ELF-1 (cell line): ENCODE data around the gene RPL12.
"Not testable (repeated sequence)": the region's sequence is repeated elsewhere in the genome, so short reads cannot be mapped to it uniquely, and the experiment has no call there.

Experiments used
- DNase-seq: peaks from one replicate; pipeline ENCODE4 v3.0.0-alpha.2; 2016; ENCODE audit warnings: low read depth, low spot score

The RPL12 gene

DNA sequence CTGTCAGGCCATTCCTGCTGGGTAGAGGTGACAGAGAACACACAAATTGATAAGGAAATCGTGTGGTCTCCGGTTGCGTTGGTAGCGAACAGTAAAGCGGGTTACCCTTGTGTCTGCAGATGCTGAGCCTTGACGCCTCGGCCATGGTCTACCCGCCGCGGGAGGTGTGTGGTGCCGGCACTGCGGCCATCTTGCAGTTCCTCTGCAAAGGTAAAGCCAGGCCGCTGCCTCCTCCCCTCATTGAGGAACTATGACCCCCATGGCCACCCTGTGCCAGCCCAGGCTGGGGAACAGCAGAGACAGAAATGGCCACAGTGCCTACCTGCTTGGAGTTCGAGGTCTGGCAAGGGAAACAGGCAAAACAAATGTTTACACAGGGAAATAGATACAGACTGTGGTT lies 16.4 kb upstream of the RPL12 start:
- DNase-seq: no peak

DNA sequence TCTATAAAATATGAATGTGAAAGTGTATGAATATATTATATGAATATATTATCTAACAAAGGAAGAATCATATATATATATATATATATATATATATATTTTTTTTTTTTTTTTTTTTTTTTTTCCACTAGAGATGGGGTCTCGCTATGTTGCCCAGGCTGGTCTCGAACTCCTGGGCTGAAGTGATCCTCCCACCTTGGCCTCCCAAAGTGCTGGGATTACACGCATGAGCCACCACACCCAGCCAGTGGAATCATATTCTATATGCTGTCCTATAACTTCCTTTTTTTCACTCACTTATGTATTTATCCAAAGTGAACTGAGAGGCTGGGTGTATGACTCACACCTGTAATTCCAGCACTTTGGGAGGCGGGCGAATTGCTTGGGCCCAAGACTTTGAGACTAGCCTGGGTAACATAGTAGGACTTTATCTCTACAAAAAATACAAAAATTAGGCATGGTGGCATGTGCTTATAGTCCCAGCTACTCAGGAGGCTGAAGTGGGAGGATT lies 15.3 kb upstream of the RPL12 start:
- DNase-seq: not testable (repeated sequence)

DNA sequence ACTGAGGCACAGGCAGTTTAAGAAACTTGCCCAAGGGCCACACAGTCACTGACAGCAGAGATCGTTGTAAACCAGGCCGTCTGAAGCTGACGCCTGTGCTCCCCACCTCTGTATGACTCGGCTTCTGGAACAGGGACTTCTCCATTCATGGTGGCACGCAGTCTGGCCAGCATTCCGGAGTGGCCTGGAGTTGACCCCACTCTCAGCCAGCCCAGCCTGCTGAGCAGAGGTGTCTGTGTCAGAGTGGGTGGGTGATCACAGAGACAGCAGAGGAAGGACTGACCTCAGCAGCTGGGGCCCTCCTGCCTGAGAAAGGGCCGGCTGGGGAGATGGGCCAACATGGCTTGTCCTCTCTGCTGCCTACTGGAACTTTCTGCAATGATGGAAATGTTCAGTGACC lies 12.7 kb upstream of the RPL12 start:
- DNase-seq: peak; percentile 48

DNA sequence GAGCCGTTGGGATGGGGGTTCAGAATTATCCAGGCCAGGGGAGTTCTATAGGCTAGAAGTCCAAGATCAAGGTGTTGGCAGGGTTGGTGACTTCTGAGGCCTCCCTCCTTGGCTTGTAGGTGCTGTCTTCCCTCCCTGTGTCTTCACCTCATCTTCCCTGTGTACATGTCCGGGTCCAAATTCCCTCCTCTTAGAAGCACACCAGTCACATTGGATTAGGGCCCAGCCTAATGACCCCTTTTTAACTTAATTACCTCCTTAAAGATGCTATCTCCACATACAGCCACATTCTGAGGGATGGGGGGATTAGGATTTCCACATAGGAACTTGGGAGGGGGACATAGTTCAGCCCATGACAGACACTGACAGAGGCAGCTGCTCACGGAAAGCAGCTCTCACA lies 12.2 kb upstream of the RPL12 start:
- DNase-seq: no peak

DNA sequence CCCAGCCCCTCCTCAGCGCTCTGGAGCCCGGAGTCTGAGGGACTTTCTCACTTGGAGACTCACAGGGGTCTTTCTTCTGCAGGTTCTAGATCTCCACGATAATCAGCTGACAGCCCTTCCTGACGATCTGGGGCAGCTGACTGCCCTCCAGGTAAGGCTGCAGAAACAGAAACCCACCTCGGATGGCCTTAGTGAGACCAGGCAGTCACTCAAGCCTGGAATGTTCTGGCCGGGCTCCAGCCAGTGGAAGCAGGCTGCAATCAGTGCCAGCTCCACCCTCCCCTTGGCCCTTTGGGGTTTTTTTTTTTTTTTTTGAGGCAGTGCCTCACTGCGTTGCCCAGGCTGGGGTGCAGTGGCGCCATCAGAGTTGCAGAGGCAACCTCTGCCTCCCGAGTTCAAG lies 7.7 kb upstream of the RPL12 start:
- DNase-seq: no peak

DNA sequence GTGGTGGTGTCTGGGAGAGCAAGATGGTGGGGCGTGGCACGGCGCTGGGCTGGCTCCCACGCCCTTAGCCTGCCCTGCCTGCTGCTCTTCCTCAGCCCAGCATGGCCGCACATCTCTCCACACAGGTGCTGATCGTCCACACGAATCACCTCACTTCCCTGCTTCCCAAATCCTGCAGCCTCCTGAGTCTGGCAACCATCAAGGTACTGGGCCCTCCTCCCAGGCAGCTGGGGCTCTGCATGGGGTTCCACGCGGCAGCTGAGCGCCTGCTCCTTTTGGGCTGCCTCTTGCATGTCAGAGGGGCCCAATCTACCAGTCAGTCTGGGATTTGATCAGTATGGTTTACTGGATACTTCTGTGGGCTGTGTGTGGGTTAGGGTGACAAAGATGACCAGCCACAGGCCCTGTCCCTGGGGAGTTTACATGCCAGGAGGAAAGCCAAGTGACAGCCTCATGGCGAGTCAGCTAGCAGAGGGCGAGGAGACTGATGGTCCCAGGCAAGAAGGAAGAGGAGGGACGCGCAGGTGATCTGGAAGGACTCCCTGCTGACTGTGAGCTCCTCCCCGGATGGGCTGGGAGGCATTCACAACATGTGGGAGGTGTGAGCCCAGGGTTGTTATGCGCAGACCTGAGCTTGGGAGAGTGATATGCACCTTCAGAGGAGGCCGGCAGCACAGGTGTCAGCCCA lies 6.1 kb upstream of the RPL12 start:
- peak; percentile 60 for DNase-seq

DNA sequence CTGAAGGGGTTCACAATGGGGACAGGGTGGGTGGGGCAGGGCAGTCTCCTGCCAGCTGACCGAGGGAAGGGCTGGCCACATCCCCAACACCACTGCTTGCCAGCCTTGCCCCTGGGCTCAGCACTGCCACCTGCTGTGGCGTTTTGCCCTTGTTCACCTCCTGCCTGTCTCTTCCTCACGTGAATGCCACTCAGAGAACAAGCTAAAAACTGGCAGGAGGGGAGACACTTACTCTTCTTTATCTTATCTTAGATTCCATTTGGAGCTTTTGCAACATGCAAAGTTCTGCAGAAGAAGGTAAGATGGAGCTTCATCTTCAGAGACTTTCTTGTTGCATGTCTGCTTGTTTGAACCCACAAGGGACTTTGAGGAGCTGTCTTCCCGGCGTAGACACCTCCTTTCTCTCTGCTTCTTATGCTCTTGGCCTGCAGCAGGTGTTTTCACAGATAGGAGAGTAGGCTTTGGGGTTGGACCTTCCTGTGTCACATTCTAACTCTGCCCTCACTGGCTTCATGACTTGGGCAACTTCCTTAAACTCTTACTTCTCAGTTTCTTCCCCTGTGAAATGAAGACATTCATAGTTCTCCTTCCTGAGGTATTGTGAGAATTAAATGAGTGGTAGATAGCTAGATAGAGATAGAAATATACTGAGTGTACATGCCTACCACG lies 4.3 kb upstream of the RPL12 start:
- no peak for DNase-seq

DNA sequence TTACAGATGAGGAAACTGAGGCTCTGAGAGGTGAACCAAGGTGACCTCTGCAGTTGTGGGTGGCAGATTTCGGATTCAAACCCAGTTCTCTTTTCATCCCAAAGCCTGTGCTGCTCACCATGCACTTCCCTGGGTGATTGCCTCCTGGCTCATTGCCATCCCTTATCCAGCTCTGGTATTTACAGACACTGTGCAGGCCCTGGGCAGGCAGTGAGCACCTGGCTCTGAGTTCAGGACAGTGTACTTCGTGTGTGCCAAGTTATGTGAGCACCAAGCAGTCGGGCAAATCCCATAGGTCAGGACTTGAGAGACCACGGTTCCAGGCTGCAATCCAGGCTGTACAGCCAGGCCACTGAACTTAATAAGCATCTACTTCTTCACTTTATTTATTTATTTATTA lies 1.5 kb upstream of the RPL12 start:
- DNase-seq: no peak

DNA sequence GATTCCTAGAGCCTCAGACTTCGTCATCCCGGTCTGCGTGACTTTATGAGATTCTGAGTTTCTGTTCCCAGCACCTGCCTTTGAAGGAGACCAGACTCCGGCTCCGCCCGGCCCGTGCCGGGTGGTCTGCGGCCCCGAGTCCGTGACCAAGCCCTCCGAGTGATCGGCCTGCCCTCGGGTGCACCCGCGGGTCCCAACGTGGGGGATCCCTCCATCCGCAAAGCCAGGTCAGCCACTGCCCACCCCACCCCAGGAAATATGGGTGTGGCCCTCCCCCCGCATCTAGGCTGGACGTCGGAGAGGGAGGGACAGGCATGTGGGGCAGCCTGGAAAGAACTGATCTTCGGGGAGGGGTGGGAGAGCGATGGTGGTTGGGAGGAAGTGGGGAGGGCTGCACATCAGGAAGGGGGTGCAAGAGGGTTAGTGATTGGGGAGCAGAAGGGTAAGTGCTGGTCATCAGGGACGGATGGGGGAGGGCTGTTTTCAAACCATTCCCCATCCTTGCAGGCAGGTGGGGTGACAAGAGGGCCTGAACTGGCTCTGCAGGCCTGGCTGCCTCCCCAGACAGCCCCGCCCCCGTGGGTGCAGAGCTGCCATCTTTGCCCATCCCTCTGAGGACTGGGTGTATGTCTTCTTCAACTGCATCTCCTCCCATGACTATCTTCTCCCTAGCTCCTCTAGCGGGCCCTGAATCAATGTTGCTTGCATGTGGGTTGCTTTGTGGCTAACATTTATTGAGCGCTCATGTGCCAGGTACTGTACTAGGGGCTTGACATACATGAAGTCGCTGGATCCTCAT lies 851 bp upstream of the RPL12 start:
- DNase-seq: no peak

DNA sequence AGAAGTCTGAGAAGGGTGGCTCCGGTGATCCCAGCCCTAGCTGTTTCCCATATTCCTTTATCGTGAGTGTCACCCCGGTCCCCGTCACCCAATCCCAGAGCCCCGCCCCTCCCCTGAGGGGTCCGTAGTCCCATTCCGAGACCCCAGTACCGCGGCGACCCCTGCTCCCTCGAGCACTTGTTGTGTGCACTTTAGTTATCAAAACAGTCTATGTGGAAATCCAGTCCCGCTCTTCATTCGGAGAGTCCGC lies 327 bp upstream of the RPL12 start:
- DNase-seq: no peak

DNA sequence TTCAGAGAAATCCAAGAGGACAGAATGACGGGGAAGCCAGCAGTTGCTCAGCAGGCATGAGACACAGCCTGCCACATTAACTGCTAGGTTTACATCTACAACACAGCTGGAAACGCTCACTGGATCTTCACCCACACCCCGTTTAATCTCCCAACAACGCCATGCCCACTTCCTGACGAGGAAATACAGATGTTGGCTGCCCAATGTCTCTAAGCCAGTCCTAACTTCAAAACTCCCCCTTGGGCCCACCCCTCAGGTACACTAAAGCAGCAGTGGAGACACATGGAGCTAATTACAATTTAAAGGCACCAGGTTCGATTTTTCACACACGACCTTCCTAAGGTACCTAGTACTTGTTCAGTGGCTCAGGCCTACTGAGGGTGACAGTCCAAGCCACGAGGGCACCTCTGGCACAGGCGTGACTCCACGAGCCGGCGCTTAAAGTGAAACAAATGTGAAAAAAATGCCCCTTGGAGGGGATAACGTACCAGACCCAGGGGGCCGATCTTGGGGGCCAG lies 904 bp downstream of the RPL12 start:
- no peak for DNase-seq

DNA sequence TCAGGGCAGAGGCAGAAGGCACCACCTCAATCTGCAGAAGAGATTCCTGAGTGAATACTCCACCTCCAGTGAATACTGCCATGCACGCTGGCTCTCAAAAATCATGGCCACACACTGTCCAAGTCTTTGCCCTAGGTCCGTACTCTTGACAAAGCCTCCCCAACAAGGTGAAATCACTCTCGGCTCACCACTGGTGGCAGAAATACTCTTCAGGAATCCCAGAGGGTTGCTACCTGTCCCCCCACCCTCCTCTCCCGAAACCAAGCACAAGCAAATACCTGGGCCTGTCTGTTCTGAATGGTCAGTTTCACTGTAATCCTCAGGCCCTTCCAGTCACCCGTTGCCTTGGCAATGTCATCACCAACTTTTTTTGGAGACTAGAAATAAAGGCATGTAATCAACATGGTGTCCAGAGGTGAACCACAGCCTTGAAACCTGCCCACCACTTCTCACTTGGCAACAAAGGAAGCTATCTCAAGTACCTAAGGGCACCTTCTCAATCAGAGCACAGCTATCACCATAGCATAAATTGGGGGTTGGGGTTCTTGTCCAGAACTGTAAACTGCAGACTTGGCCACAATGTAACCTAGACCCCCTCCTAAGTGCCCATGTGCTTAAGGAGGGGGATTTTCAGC lies 1.8 kb downstream of the RPL12 start:
- DNase-seq: no peak

DNA sequence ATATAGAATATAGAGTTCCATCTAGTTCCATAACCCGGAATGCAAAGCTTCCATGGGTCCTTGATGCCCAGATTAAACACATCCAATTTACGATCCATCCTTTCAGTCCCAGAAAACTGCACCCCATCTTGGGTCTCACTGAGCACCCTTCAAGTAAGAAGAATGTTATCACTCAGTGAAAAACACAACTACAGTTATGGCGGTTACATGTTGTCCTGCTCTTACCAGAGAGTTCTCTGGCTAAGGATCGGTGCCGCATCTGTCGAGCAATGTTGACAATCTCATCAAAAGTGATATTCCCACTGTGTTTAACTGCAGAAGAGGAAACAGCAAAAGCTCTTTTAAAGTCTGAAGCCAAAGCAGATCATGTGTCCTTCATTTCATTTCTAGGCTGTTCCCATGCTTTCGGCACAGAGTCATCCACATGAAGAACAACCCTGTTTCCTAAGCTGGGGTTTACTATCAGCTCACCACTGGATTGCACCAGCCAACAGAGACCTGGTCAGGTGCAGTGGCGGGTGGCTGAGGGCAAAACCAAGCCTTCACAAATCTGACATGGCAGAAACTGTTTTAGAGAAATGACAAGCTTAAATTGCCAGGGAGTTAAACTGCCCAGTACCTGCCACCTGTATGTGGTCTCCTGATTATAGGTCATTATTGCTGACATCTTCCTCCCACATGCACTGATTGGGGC lies 2.9 kb downstream of the RPL12 start:
- DNase-seq: no peak

DNA sequence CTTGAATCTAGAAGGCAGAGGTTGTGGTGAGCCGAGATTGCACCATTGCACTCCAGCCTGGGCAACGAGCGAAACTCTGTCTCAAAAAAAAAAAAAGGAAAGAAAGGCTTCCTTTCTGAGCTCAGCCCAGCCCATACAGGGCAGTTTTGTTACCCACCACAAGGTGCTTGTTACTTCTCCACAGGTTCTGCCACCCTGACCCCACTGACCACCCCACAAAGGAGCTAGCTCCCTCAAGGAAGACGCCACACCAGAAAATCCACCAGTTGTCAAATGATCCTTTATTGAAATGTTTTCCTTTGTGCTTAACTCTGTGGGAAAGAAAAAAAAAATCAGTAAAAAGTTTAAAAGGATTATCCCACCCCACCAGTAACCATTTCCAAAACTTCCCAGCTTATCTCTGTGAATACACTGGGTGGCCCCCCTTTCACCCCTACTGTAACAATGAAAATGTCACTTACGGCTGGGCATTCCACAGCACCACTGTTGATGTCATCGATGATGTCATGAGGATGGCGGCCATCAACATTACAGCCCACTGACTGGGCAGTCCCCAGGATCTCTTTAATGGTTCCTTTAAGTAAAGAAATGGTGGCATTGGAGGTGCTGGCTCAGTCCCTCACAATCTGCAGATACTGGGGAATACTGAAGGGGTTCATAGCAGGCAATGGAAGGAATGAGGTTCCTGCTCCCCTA lies 3.6 kb downstream of the RPL12 start:
- no peak for DNase-seq

DNA sequence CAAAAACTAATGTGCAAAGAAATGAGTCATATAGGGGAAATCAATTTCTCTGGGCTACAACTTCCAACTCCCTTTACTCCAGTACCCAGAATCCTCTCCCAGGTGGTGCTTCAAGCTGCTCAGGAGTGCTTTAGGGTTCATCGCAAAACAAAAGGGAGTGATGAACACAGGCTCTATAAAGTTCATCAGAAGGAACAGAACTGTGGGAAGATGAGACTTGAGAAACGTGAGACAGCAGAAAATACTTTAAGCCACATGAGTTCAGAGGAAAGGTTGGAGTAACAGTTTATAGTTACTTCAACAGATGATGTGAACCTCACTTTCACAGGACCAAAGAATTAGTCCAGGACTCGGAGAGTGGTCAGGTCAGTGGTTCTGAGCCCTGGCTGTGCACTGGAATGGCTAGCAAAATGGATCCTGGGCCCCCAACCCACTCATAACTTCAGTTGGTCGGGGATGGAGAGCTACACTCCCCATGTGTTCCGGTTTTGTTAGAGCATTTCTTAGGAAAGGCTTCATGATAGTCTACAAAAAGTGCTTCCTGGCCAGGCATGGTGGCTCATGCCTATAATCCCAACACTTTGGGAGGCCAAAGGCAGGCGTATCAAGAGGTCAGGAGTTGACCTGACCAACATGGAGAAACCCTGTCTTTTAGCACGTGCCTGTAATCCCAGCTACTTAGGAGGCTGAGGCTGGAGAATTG lies 4.3 kb downstream of the RPL12 start:
- no peak for DNase-seq

DNA sequence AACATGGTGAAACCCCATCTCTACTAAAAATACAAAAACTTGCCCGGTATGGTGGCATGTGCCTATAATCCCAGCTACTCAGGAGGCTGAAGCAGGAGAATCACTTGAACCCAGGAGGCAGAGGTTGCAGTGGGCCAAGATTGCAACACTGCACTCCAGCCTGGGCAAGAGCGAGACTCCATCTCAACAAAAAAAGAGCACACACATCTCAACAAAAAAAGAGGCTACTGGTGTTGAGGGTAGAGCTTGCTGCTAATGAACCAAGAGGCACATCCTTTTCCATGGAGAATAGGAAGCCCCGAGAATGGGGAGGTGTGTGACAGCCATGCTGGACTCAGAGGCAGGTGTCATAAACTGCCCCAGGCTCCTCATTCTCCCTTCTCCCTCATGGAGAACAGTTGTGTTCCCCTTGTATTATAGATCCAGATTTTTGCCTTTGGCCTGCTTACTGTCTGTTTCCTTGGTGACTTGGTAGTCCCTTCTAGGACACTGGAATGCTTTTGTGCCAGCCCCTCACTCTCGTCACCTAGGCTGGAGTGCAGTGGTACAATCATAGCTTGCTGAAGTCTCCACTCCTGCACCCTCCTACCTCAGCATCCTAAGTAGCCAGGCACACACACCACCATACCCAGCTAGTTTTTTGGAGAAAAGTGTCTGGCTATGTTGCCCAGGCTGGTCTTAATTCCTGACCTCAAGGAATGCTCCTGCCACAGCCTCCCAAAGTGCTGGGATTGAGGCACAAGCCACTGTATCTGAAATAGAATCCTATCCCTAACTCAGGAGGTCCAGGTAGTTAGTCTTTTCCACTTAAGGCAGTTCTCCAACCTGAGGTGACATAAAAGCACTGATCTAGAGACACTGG lies 5.1 kb downstream of the RPL12 start:
- peak; percentile 49 for DNase-seq

DNA sequence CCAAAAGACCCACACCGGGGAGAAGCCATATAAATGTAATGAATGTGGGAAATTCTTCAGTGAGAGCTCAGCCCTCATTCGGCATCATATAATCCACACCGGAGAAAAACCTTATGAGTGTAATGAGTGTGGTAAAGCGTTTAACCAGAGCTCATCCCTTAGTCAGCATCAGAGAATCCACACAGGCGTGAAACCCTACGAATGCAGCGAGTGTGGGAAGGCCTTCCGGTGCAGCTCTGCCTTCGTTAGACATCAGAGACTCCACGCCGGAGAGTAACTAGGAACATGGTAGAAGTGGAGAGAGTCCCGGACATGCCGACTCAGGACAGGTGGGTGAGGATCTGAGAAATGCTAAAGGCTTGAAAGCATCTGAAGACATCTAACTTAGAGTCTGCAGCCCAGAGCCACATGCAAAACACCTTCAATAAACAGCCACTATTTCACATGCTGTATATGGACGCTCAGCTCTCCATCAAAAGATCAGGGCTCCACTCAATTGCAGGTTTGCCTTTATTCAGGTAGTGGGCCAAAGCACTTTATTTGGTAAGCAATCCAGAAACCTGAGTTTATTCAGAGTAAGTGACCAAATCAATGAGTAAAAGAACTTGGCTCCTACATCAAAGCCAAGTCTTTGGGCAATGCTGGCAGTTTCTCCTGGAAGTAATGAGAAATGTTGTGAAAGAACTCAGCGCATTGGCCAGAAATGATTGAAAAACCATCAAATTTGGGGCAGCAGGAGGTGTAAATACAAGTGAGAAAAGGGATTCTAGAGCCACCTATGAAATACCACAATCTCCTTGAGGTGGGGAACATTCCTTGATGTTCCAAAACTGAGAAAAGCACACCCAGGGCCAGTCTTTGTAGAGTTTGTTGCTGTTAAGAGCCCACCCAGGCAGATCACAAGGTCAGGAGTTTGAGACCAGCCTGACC lies 6.0 kb downstream of the RPL12 start:
- peak; percentile 45 for DNase-seq

DNA sequence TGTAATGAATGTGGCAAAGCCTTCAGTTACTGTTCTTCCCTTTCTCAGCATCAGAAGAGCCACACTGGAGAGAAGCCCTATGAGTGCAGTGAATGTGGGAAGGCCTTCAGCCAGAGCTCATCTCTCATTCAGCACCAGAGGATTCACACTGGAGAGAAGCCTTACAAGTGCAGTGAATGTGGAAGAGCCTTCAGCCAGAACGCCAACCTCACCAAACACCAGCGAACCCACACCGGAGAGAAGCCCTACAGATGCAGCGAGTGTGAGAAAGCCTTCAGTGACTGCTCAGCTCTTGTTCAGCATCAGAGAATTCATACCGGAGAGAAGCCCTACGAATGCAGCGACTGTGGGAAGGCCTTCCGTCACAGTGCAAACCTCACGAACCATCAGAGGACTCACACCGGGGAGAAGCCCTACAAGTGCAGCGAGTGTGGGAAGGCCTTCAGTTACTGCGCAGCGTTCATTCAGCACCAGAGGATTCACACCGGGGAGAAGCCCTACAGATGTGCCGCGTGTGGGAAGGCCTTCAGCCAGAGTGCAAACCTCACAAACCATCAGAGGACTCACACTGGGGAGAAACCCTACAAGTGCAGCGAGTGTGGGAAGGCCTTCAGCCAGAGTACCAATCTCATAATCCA lies 6.8 kb downstream of the RPL12 start:
- DNase-seq: peak; percentile 43
